Fibroblast of lung (primary cell): ENCODE data around the gene AFF4. TPM values are rescaled to one million over a fixed set of nuclear protein-coding genes. Genes with fewer than 3 reads are reported as not detected.

Source experiments
- polyA plus RNA-seq, 2 donors: library from polyadenylated mRNA; depleted of rRNA in 1 of 2; stranded (reverse) in 1 of 2; unstranded in 1 of 2; fragments of >200 nt; gene quantifications; 2 replicates each; pipeline ENCODE4 v1.2.1, GENCODE V29; 2011 to 2012; ENCODE audit warnings: missing spikeins in 1 of 2
- total RNA-seq: library from RNA; depleted of rRNA; stranded (reverse); fragments of >200 nt; gene quantifications from 2 replicates; pipeline ENCODE4 v1.2.1, GENCODE V29; 2014

AFF4 gene
- total and polyA plus RNA-seq, 2 donors (not counting 1 experiment from before 2014, with no cell fraction given): 54.2 to 73.6 TPM

Other genes starting within 250 kb of the AFF4 start
- gene KIF3A, start 226.1 kb downstream of the AFF4 start, total RNA-seq: 10.5 and 11.2 TPM in 2 replicates
- gene KIF3A, start 226.1 kb downstream of the AFF4 start, polyA plus RNA-seq: 7.3 and 8.8 TPM in 2 replicates
- gene CCNI2, start 216.2 kb downstream of the AFF4 start, total RNA-seq: under 0.01 TPM in 1 of 2 replicates, not detected in the other
- gene CCNI2, start 216.2 kb downstream of the AFF4 start, polyA plus RNA-seq: not detected in 2 replicates
- gene SEPTIN8, start 186.4 kb downstream of the AFF4 start, total RNA-seq: 50.3 and 64.2 TPM in 2 replicates
- gene SEPTIN8, start 186.4 kb downstream of the AFF4 start, polyA plus RNA-seq: 62.1 and 71.1 TPM in 2 replicates
- gene SOWAHA, start 150.3 kb downstream of the AFF4 start, total RNA-seq: 0.17 and 0.26 TPM in 2 replicates
- 0.02 and 0.03 TPM in 2 replicates for gene SOWAHA, start 150.3 kb downstream of the AFF4 start, polyA plus RNA-seq
- 4.1 and 6.1 TPM in 2 replicates for gene SHROOM1, start 133.0 kb downstream of the AFF4 start, total RNA-seq
- gene SHROOM1, start 133.0 kb downstream of the AFF4 start, polyA plus RNA-seq: 2.9 and 6.2 TPM in 2 replicates
- gene GDF9, start 97.2 kb downstream of the AFF4 start, total RNA-seq: under 0.01 and 0.17 TPM in 2 replicates
- 0.07 and 0.11 TPM in 2 replicates for gene GDF9, start 97.2 kb downstream of the AFF4 start, polyA plus RNA-seq
- 112 and 113 TPM in 2 replicates for gene UQCRQ, start 97.0 kb downstream of the AFF4 start, total RNA-seq
- gene UQCRQ, start 97.0 kb downstream of the AFF4 start, polyA plus RNA-seq: 157 and 200 TPM in 2 replicates
- gene LEAP2, start 90.0 kb downstream of the AFF4 start, total RNA-seq: 0.26 and 0.33 TPM in 2 replicates
- 0.30 and 0.50 TPM in 2 replicates for gene LEAP2, start 90.0 kb downstream of the AFF4 start, polyA plus RNA-seq
- gene ZCCHC10, start 62.9 kb upstream of the AFF4 start, total RNA-seq: 7.4 and 12.3 TPM in 2 replicates
- gene ZCCHC10, start 62.9 kb upstream of the AFF4 start, polyA plus RNA-seq: 29.5 and 33.1 TPM in 2 replicates
- gene HSPA4, start 88.4 kb upstream of the AFF4 start, total RNA-seq: 108 and 109 TPM in 2 replicates
- gene HSPA4, start 88.4 kb upstream of the AFF4 start, polyA plus RNA-seq: 89.1 and 109 TPM in 2 replicates